ENCODE measurements around the gene RALGAPA1.

GRCh38 chr14:35789651-35790050 is 19.4 kb downstream of the RALGAPA1 start:
- no peak for TF ChIP-seq RERE (CRISPR knock-in tag; IDR thresholded peaks at IDR 0.05; ENCODE audit: low read depth)
- no peak for TF ChIP-seq TFE3 (CRISPR knock-in tag; IDR thresholded peaks at IDR 0.05)
- no peak for TF ChIP-seq HNRNPLL (IDR thresholded peaks at IDR 0.05; ENCODE audit: low read depth, low read length, poor library complexity, severe bottlenecking)
- TF ChIP-seq RARA (CRISPR knock-in tag; IDR thresholded peaks at IDR 0.05), result no peak
- TF ChIP-seq SNAPC2 (CRISPR knock-in tag; IDR thresholded peaks at IDR 0.05), result no peak
